Right hindlimb (tissue), 1 donor: ENCODE data around the gene AVPR2.
A peak's percentile ranks its signal among the peaks of the same experiment; 100 is the strongest.

Experiments
- DNase-seq: peaks from one replicate; pipeline ENCODE4 v3.0.0-alpha.2; 2018

The AVPR2 gene

GRCh38 chrX:153871946-153872878, 32.3 kb upstream of the AVPR2 start:
- DNase-seq, result no peak

- DNase-seq, result no peak
These were observed 31.0 kb upstream of the AVPR2 start for GRCh38 chrX:153873282-153874084.

GRCh38 chrX:153874085-153874365, 30.4 kb upstream of the AVPR2 start:
- DNase-seq, result no peak

GRCh38 chrX:153874366-153875125, 29.9 kb upstream of the AVPR2 start:
- DNase-seq, result no peak

- DNase-seq, result peak; percentile 71
These were observed 28.9 kb upstream of the AVPR2 start for GRCh38 chrX:153875391-153876111.

- no peak for DNase-seq
These were observed 28.4 kb upstream of the AVPR2 start for GRCh38 chrX:153876112-153876491.

GRCh38 chrX:153877571-153878261, 26.8 kb upstream of the AVPR2 start:
- no peak for DNase-seq

- no peak for DNase-seq
These were observed 26.1 kb upstream of the AVPR2 start for GRCh38 chrX:153878345-153878744.

GRCh38 chrX:153878969-153879653, 25.4 kb upstream of the AVPR2 start:
- DNase-seq, result no peak

- DNase-seq, result no peak
These were observed 24.6 kb upstream of the AVPR2 start for GRCh38 chrX:153879741-153880439.

- DNase-seq, result no peak
These were observed 24.0 kb upstream of the AVPR2 start for GRCh38 chrX:153880440-153880815.

- no peak for DNase-seq
These were observed 23.2 kb upstream of the AVPR2 start for GRCh38 chrX:153881281-153881680.

GRCh38 chrX:153882086-153882498, 22.4 kb upstream of the AVPR2 start:
- no peak for DNase-seq

- DNase-seq, result no peak
These were observed 21.9 kb upstream of the AVPR2 start for GRCh38 chrX:153882557-153882956.

GRCh38 chrX:153883163-153883843, 21.2 kb upstream of the AVPR2 start:
- DNase-seq, result no peak

GRCh38 chrX:153884136-153884535, 20.3 kb upstream of the AVPR2 start:
- DNase-seq, result no peak

- DNase-seq, result no peak
These were observed 19.9 kb upstream of the AVPR2 start for GRCh38 chrX:153884590-153884989.

- no peak for DNase-seq
These were observed 19.2 kb upstream of the AVPR2 start for GRCh38 chrX:153885208-153885787.

- DNase-seq, result no peak
These were observed 18.2 kb upstream of the AVPR2 start, which contains the start of gene L1CAM for GRCh38 chrX:153885968-153886903. Gene L1CAM, minus strand, starts transcription at chrX:153886173. Its CDS starts 10,337 bp downstream, at chrX:153875836.
